ENCODE measurements around the gene POR. TPM values are rescaled to one million over a fixed set of nuclear protein-coding genes. Genes with fewer than 3 reads are reported as not detected.

POR gene
- total RNA-seq, 1 experiment from 2014 or later: 45.1 TPM

DNA sequence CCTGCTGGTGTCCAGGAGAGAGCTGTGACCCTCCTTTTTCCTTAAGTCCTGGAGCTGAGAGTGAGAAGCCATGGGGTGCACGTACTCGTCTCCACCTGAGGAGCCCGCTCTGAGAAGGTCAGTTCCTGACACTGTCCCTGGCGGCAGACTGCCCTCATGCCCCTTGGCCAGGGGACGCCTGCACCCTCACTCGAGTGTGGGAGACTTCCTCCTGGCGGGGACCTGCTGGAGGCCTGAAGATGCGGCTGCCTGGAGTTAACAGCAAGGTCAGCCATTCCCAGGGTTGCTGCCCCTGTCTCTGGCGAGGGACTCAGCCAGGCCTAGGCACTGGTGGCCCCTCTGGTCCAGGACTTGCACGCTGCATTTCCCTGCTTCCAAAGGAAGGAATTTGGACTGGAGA, 53.1 kb downstream of the POR start:
- H3K36me3 Mint-ChIP-seq (ENCODE audit: insufficient read depth, unreplicated experiment): peaks cover 16% of the 10 kb centered on the region
- ChIA-PET POLR2A (no interaction called here), CTCF (no interaction called here)
- DNase-seq (ENCODE audit: unreplicated experiment): no peak
- TF ChIP-seq, protein P1, sequence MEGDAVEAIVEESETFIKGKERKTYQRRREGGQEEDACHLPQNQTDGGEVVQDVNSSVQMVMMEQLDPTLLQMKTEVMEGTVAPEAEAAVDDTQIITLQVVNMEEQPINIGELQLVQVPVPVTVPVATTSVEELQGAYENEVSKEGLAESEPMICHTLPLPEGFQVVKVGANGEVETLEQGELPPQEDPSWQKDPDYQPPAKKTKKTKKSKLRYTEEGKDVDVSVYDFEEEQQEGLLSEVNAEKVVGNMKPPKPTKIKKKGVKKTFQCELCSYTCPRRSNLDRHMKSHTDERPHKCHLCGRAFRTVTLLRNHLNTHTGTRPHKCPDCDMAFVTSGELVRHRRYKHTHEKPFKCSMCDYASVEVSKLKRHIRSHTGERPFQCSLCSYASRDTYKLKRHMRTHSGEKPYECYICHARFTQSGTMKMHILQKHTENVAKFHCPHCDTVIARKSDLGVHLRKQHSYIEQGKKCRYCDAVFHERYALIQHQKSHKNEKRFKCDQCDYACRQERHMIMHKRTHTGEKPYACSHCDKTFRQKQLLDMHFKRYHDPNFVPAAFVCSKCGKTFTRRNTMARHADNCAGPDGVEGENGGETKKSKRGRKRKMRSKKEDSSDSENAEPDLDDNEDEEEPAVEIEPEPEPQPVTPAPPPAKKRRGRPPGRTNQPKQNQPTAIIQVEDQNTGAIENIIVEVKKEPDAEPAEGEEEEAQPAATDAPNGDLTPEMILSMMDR (IDR thresholded peaks at IDR 0.05; ENCODE audit: unreplicated experiment): no peak
- H3K27me3 Mint-ChIP-seq (ENCODE audit: insufficient read depth, unreplicated experiment): no peaks in the 10 kb centered on the region
- intact Hi-C loops (cut with micrococcal nuclease): no loop called here
- no peak overlapping the region for H3K4me3 Mint-ChIP-seq (ENCODE audit: unreplicated experiment)
- H3K9me3 Mint-ChIP-seq (ENCODE audit: unreplicated experiment): no peaks in the 10 kb centered on the region
- no TSS peak for BruUV-seq (replicated peaks)
- H3K27ac Mint-ChIP-seq (ENCODE audit: low read depth, unreplicated experiment): no peak overlapping the region
- no peaks in the 10 kb centered on the region for H3K4me1 Mint-ChIP-seq (ENCODE audit: insufficient read depth, unreplicated experiment)

GRCh38 chr7:75968561-75969001, 53.6 kb downstream of the POR start:
- no peak for DNase-seq (ENCODE audit: unreplicated experiment)
- no peak overlapping the region for H3K27ac Mint-ChIP-seq (ENCODE audit: low read depth, unreplicated experiment)
- no peaks in the 10 kb centered on the region for H3K4me1 Mint-ChIP-seq (ENCODE audit: insufficient read depth, unreplicated experiment)
- TF ChIP-seq, protein P1 (IDR thresholded peaks at IDR 0.05; ENCODE audit: unreplicated experiment): no peak
- no peak overlapping the region for H3K4me3 Mint-ChIP-seq (ENCODE audit: unreplicated experiment)
- intact Hi-C loops (cut with micrococcal nuclease): no loop called here
- H3K36me3 Mint-ChIP-seq (ENCODE audit: insufficient read depth, unreplicated experiment): peaks cover 19% of the 10 kb centered on the region
- H3K27me3 Mint-ChIP-seq (ENCODE audit: insufficient read depth, unreplicated experiment): no peaks in the 10 kb centered on the region
- ChIA-PET CTCF (no interaction called here), POLR2A (no interaction called here)
- no peaks in the 10 kb centered on the region for H3K9me3 Mint-ChIP-seq (ENCODE audit: unreplicated experiment)
- BruUV-seq (replicated peaks): no TSS peak

- Mint-ChIP-seq H3K27me3 (ENCODE audit: insufficient read depth, unreplicated experiment) (no peaks in the 10 kb centered on the region), H3K4me1 (ENCODE audit: insufficient read depth, unreplicated experiment) (no peaks in the 10 kb centered on the region), H3K36me3 (ENCODE audit: insufficient read depth, unreplicated experiment) (peaks cover 25% of the 10 kb centered on the region), H3K27ac (ENCODE audit: low read depth, unreplicated experiment) (no peak overlapping the region), H3K4me3 (ENCODE audit: unreplicated experiment) (no peak overlapping the region), H3K9me3 (ENCODE audit: unreplicated experiment) (no peaks in the 10 kb centered on the region)
- intact Hi-C loops (cut with micrococcal nuclease): no loop called here
- BruUV-seq (replicated peaks): no TSS peak
- CTCF ChIA-PET: no interaction called here
- POLR2A ChIA-PET: no interaction called here
- no peak for DNase-seq (ENCODE audit: unreplicated experiment)
- TF ChIP-seq, protein P1 (IDR thresholded peaks at IDR 0.05; ENCODE audit: unreplicated experiment): no peak
Measured at GRCh38 chr7:75969182-75969581, 54.2 kb downstream of the POR start.

DNA sequence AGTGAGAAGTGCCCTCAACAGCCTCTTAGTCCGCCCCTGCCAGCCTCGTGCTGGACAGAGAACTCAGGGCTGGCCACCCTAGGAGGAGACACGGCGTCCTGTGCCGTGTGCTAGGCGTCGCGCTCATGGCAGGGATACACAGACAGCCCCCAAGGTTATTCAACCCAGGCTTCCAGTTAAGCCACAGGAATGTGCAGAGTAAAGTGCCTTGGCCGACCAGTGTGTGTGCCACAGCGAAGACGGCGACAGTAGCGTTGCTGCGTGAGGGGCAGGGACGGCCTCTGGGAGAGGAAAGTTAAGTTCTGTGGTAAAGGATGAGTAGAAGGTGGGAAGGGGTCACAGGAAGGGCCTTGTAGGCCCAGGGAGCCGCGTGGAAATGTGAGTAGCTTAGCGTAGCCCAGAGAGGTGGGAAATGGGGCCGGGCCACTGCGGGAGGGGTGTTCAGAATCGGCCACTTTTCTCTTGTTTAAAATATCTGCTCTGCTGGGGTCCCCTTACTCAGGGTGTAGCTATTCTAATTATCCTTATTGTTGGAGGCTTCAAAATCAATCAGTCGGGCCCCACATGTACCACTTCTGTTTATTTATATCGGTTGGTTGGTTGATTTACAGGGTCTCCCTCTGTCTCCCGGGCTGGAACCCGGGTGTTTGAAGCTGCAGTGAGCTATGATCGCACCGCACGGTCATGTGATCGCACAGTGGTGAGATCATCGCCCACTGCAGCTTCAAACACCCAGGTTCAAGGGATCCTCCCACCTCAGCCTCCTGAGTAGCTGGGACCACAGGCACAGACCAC, 54.9 kb downstream of the POR start:
- Mint-ChIP-seq H3K4me3 (ENCODE audit: unreplicated experiment) (no peak overlapping the region), H3K27me3 (ENCODE audit: insufficient read depth, unreplicated experiment) (no peaks in the 10 kb centered on the region), H3K27ac (ENCODE audit: low read depth, unreplicated experiment) (no peak overlapping the region), H3K9me3 (ENCODE audit: unreplicated experiment) (no peaks in the 10 kb centered on the region), H3K36me3 (ENCODE audit: insufficient read depth, unreplicated experiment) (peaks cover 27% of the 10 kb centered on the region), H3K4me1 (ENCODE audit: insufficient read depth, unreplicated experiment) (no peaks in the 10 kb centered on the region)
- TF ChIP-seq, protein P1 (IDR thresholded peaks at IDR 0.05; ENCODE audit: unreplicated experiment): no peak
- no TSS peak for BruUV-seq (replicated peaks)
- intact Hi-C loops (cut with micrococcal nuclease): no loop called here
- CTCF ChIA-PET: no interaction called here
- POLR2A ChIA-PET: no interaction called here
- no peak for DNase-seq (ENCODE audit: unreplicated experiment)
